Measurements from ENCODE around the gene PCCA. TPM values are rescaled to one million over a fixed set of nuclear protein-coding genes. Genes with fewer than 3 reads are reported as not detected.
A peak's percentile ranks its signal among the peaks of the same experiment; 100 is the strongest.

PCCA gene
- total and polyA plus RNA-seq, 8 donors, result 26.8 to 48.9 (median 37.6) TPM

- ATAC-seq (no peak), DNase-seq (no peak)
- intact Hi-C loops (cut with DNase I), result no loop called here
- Histone ChIP-seq H3K4me1 (peaks cover 0 to 5% of the 10 kb centered on the region in 2 donors), H3K27me3 (no peaks in the 10 kb centered on the region), H3K27ac (no peak overlapping the region), H3K9me3 (no peaks in the 10 kb centered on the region), H3K4me3 (no peak overlapping the region), H3K36me3 (no peaks in the 10 kb centered on the region)
- no peak for TF ChIP-seq CTCF (IDR thresholded peaks at IDR 0.05)
These were observed 453.3 kb downstream of the PCCA start for GRCh38 chr13:100541897-100542825.

GRCh38 chr13:100542826-100543156 is 453.9 kb downstream of the PCCA start:
- TF ChIP-seq CTCF (IDR thresholded peaks at IDR 0.05), result peak; percentile 12 to 14
- Histone ChIP-seq H3K9me3 (no peaks in the 10 kb centered on the region), H3K27ac (no peak overlapping the region), H3K36me3 (no peaks in the 10 kb centered on the region), H3K4me3 (no peak overlapping the region), H3K27me3 (no peaks in the 10 kb centered on the region), H3K4me1 (peaks cover 0 to 5% of the 10 kb centered on the region in 2 donors)
- peak in 1 of 4 donors; percentile 58 for DNase-seq
- ATAC-seq, result peak; percentile 57
- intact Hi-C loops (cut with DNase I), result no loop called here

- Histone ChIP-seq H3K27ac (no peak overlapping the region), H3K4me3 (peak overlapping the region in 1 of 2 donors; percentile 18), H3K4me1 (peaks cover 0 to 5% of the 10 kb centered on the region in 2 donors), H3K9me3 (no peaks in the 10 kb centered on the region), H3K36me3 (no peaks in the 10 kb centered on the region), H3K27me3 (no peaks in the 10 kb centered on the region)
- TF ChIP-seq CTCF (IDR thresholded peaks at IDR 0.05), result no peak
- intact Hi-C loops (cut with DNase I), result no loop called here
- DNase-seq (no peak), ATAC-seq (no peak)
These were observed 455.1 kb downstream of the PCCA start for GRCh38 chr13:100543872-100544602.

GRCh38 chr13:100544866-100545683 is 456.2 kb downstream of the PCCA start:
- ATAC-seq, result peak; percentile 91

More at GRCh38 chr13:100544866-100545683, 456.2 kb downstream of the PCCA start:
- no peak overlapping the region for H3K4me3 ChIP-seq
- no peak for TF ChIP-seq CTCF (IDR thresholded peaks at IDR 0.05)
- peak in 2 of 4 donors; percentile 63 to 87 for DNase-seq
- H3K27me3 ChIP-seq, result no peaks in the 10 kb centered on the region
- H3K27ac ChIP-seq, result no peak overlapping the region
- no peaks in the 10 kb centered on the region for H3K36me3 ChIP-seq
- no peaks in the 10 kb centered on the region for H3K9me3 ChIP-seq
- intact Hi-C loops (cut with DNase I), result no loop called here
- peaks cover 0 to 5% of the 10 kb centered on the region in 2 donors for H3K4me1 ChIP-seq
